Choroid plexus epithelial cell (primary cell): ENCODE measurements around the gene XPNPEP2.

Experiments
- DNase-seq: peaks from one replicate; pipeline ENCODE4 v3.0.0-alpha.2; 2010; ENCODE audit warnings: low read depth
- H3K4me3 ChIP-seq: 2 replicates; pipeline ENCODE4 v1.5.1; 2011; ENCODE audit warnings: low read depth, mild to moderate bottlenecking, control low read depth, low read length, moderate library complexity
- CTCF ChIP-seq: conservative IDR thresholded peaks from 2 replicates; pipeline ENCODE4 v1.5.1; 2011; ENCODE audit warnings: low read depth, mild to moderate bottlenecking, control low read depth, inconsistent platforms, low read length, moderate library complexity

XPNPEP2 gene

GRCh38 chrX:129719268-129719667 lies 19.5 kb upstream of the XPNPEP2 start:
- DNase-seq = no peak
- TF ChIP-seq CTCF = no peak

GRCh38 chrX:129719931-129720530 lies 18.7 kb upstream of the XPNPEP2 start:
- H3K4me3 ChIP-seq = no peak overlapping the region
- no peak for DNase-seq
- no peak for TF ChIP-seq CTCF

More at GRCh38 chrX:129719268-129719667, 19.5 kb upstream of the XPNPEP2 start:
- H3K4me3 ChIP-seq = no peak overlapping the region

- TF ChIP-seq CTCF = no peak
- no peak for DNase-seq
Measured at GRCh38 chrX:129720741-129721140, 18.0 kb upstream of the XPNPEP2 start.

GRCh38 chrX:129721414-129721813 lies 17.4 kb upstream of the XPNPEP2 start:
- DNase-seq = no peak
- TF ChIP-seq CTCF = no peak
- H3K4me3 ChIP-seq = no peak overlapping the region

More at GRCh38 chrX:129720741-129721140, 18.0 kb upstream of the XPNPEP2 start:
- H3K4me3 ChIP-seq = no peak overlapping the region

- H3K4me3 ChIP-seq = no peak overlapping the region
- DNase-seq = no peak
- TF ChIP-seq CTCF = no peak
Measured at GRCh38 chrX:129721870-129722269, 16.9 kb upstream of the XPNPEP2 start.

GRCh38 chrX:129723511-129723910 lies 15.3 kb upstream of the XPNPEP2 start:
- no peak for DNase-seq
- no peak for TF ChIP-seq CTCF
- no peak overlapping the region for H3K4me3 ChIP-seq

- DNase-seq = no peak
- H3K4me3 ChIP-seq = no peak overlapping the region
- TF ChIP-seq CTCF = no peak
Measured at GRCh38 chrX:129724754-129725153, 14.0 kb upstream of the XPNPEP2 start.
